ENCODE data around the gene BAIAP2. TPM values are rescaled to one million over a fixed set of nuclear protein-coding genes. Genes with fewer than 3 reads are reported as not detected.

Gene BAIAP2
- total RNA-seq, 2 donors from 2014 or later = 8.0 to 11.5 TPM

DNA sequence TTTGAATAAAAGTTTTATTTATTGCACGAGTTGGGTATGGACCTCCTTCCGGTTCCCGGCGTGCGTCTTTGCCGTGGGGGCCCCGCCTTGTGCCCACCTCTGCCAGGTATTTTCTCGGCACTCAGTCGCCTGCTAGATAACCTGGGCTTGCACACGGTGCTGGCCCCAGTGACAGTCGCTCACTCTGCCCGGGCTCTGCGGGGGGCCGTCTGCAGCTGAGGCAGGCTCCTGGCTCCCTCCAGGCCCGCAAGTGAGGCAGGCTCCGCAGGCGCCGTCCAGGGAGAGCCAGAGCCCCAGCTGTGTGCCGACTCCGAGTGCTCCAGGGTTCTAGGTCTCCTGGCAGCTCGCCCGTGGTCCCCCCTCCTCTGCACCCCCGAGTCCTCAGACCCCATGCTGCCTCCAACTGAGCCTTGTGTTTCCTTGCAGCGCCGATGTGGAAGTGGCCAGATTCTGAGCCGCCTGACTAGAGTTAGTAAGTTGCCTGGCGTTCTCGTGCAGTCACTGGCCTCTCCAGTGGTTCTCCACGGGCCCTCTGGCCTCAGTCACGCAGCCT is 75.6 kb downstream of the BAIAP2 start:
- DNase-seq = peak in 1 of 4 donors; percentile 14
- H3K27me3 ChIP-seq = no peaks in the 10 kb centered on the region
- intact Hi-C loops (cut with DNase I) = no loop called here
- H3K4me3 ChIP-seq = no peak overlapping the region
- ATAC-seq = no peak
- no peaks in the 10 kb centered on the region for H3K36me3 ChIP-seq (replicated peaks in 1 of 2; ENCODE audit: insufficient read depth in 1 of 2, low read depth in 2 of 2)
- no peaks in the 10 kb centered on the region for H3K9me3 ChIP-seq
- no peak overlapping the region for H3K27ac ChIP-seq
- no peak for TF ChIP-seq POLR2A (IDR thresholded peaks at IDR 0.05)
- TF ChIP-seq, protein P1, sequence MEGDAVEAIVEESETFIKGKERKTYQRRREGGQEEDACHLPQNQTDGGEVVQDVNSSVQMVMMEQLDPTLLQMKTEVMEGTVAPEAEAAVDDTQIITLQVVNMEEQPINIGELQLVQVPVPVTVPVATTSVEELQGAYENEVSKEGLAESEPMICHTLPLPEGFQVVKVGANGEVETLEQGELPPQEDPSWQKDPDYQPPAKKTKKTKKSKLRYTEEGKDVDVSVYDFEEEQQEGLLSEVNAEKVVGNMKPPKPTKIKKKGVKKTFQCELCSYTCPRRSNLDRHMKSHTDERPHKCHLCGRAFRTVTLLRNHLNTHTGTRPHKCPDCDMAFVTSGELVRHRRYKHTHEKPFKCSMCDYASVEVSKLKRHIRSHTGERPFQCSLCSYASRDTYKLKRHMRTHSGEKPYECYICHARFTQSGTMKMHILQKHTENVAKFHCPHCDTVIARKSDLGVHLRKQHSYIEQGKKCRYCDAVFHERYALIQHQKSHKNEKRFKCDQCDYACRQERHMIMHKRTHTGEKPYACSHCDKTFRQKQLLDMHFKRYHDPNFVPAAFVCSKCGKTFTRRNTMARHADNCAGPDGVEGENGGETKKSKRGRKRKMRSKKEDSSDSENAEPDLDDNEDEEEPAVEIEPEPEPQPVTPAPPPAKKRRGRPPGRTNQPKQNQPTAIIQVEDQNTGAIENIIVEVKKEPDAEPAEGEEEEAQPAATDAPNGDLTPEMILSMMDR (IDR thresholded peaks at IDR 0.05) = no peak
- WGBS, 2 donors = 39 to 57% methylated on average over 8 to 30 of the region's 30 CpGs
- no peaks in the 10 kb centered on the region for H3K4me1 ChIP-seq

DNA sequence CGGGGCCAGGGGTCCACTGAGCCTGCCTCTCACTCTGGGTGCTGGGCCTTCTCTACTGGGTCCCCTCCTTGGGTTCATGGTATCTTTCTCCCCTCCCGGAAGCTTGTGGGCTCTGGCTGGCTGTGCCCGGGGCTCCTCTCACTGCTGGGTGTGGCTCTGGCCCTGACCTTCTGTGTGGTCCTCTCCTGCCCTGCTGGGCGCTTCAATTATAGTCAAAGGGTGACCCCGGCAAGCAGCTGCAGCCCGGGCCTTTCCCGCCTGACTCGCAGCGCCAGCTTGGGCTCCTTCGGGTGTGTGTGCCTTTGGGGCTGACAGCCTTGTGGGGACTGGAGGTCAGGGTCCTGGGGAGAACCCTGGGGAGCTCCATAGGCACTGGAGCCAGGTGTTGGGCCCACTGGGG is 76.1 kb downstream of the BAIAP2 start:
- ATAC-seq (no peak), DNase-seq (no peak)
- WGBS, 2 donors = 58% methylated on average over 10 of the region's 10 CpGs; no CpG with 5 or more reads in 1 of the 2 donors
- no peak overlapping the region for H3K4me3 ChIP-seq
- TF ChIP-seq POLR2A (IDR thresholded peaks at IDR 0.05) = no peak
- TF ChIP-seq, protein P1 (IDR thresholded peaks at IDR 0.05) = no peak
- no peak overlapping the region for H3K27ac ChIP-seq
- no peaks in the 10 kb centered on the region for H3K27me3 ChIP-seq
- H3K9me3 ChIP-seq = no peaks in the 10 kb centered on the region
- H3K4me1 ChIP-seq = no peaks in the 10 kb centered on the region
- H3K36me3 ChIP-seq (replicated peaks in 1 of 2; ENCODE audit: insufficient read depth in 1 of 2, low read depth in 2 of 2) = no peaks in the 10 kb centered on the region
- intact Hi-C loops (cut with DNase I) = no loop called here

DNA sequence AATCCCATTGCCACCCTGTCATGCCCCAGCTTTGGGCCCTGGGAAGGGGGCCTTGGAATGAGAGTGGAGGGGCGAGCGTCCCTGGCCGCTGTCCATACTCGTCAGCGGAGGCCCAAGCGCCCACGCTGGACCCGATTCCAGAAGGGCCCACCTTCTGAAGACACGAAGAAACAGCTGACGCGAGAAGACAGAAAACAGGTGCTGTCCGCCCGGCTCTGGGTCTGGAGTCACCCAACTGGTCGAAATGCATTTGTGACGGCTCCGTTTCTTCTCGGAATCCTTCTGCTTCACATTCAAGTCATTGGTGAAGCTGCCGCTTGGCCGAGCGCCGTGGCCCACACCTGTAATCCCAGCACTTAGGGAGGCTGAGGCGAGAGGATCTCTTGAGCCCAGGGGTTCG is 77.5 kb downstream of the BAIAP2 start:
- Histone ChIP-seq H3K27me3 (no peaks in the 10 kb centered on the region), H3K27ac (no peak overlapping the region), H3K4me1 (no peaks in the 10 kb centered on the region), H3K9me3 (no peaks in the 10 kb centered on the region), H3K36me3 (replicated peaks in 1 of 2; ENCODE audit: insufficient read depth in 1 of 2, low read depth in 2 of 2) (no peaks in the 10 kb centered on the region), H3K4me3 (no peak overlapping the region)
- TF ChIP-seq, protein P1 (IDR thresholded peaks at IDR 0.05) = no peak
- no peak for TF ChIP-seq POLR2A (IDR thresholded peaks at IDR 0.05)
- intact Hi-C loops (cut with DNase I) = no loop called here
- 94% methylated on average over 23 of the region's 23 CpGs for WGBS, 2 donors
- no peak for DNase-seq
- ATAC-seq = no peak

DNA sequence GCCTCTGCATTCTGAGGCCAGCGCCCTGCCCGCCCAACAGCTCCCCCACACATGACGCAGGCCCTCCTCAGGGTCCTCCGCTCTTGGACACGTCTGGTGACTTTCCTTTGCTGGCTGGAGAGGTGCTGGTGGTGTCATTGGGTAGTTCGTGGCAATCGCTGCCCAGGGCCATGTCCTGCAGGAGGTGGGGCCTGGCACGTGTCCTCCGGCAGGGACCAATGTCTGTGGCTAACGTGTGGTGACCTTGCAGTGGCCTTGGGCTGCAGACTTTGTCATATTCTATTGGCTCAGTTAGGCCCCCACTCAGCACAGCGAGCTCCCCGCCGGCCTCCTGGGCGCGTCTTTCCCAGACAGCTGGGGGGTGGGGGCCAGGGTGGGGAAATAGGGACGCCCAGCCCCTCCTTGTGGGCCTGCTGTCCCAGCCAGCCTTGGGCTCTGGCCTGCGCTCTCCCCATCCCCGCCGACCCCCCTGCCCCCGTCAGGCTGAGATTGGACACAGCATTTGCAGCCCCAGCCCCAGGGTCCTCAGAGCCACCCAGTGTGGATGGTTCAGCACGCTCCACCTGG is 78.3 kb downstream of the BAIAP2 start:
- Histone ChIP-seq H3K27ac (no peak overlapping the region), H3K4me3 (no peak overlapping the region), H3K9me3 (no peaks in the 10 kb centered on the region), H3K36me3 (replicated peaks in 1 of 2; ENCODE audit: insufficient read depth in 1 of 2, low read depth in 2 of 2) (no peaks in the 10 kb centered on the region), H3K27me3 (no peaks in the 10 kb centered on the region), H3K4me1 (no peaks in the 10 kb centered on the region)
- ATAC-seq = no peak
- TF ChIP-seq POLR2A (IDR thresholded peaks at IDR 0.05) = no peak
- TF ChIP-seq, protein P1 (IDR thresholded peaks at IDR 0.05) = no peak
- peak in 1 of 4 donors; percentile 38 for DNase-seq
- intact Hi-C loops (cut with DNase I) = no loop called here
- WGBS, 2 donors = 54 to 76% methylated on average over 11 to 21 of the region's 21 CpGs
